ENCODE data around the gene C2orf49. TPM values are rescaled to one million over a fixed set of nuclear protein-coding genes. Genes with fewer than 3 reads are reported as not detected.

C2orf49 gene
- total and polyA plus RNA-seq, 9 of the 15 experiments (the other 6 are each of a cell fraction or from before 2014, with no cell fraction given), result 17.9 to 38.2 (median 25.6) TPM

DNA sequence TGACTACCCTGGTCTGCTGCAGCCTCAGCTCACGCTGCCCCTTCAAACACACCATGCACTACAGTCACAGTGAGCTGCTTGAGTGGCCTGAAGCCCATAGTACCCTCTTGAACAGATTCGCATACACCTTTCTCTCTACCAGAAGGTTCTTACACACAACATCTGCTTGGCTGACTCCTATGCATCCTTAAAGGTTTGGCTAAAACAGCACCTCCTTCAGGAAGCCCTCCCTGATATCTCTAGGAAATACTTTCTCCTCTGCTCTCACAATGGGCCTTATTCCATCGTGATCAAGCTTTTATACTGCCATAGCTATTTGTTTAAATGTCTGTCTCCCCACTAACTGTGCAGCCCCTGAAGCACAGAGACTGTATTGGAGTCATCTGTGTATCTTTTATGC, 39.3 kb upstream of the C2orf49 start:
- CTCF ChIA-PET (ENCODE audit: low intra/inter-chr PET ratio), result no interaction called here
- H3K79me2 ChIP-seq (ENCODE audit: control insufficient read depth, insufficient read depth, low read length), result peaks cover 21% of the 10 kb centered on the region
- intact Hi-C loops (cut with micrococcal nuclease), result loop anchor here (5.0 kb wide), 1 partner anchor 61 kb away; no protein-coding TSS in a partner anchor

More for the DNA sequence above, 39.3 kb upstream of the C2orf49 start:
- H3K4me3 ChIP-seq, result no peak overlapping the region
- no peak for FAIRE-seq
- POLR2A ChIA-PET, result interaction anchor here (1.3 kb wide), 1 partner anchor 12 kb away, joined by 5 read pairs; no protein-coding TSS in a partner anchor
- no peak overlapping the region for H3K4me2 ChIP-seq (ENCODE audit: insufficient read depth, low read length)
- no peak overlapping the region for H2AFZ ChIP-seq (ENCODE audit: low read depth, low read length)
- H3K36me3 ChIP-seq (ENCODE audit: control insufficient read depth, insufficient read depth, low read length), result peaks cover 47% of the 10 kb centered on the region
- H3K27me3 ChIP-seq (ENCODE audit: control insufficient read depth in 2 of 2, insufficient read depth in 2 of 2, low read length in 2 of 2), result no peaks in the 10 kb centered on the region
- BruUV-seq (replicated peaks), result no TSS peak
- ATAC-seq, result no peak
- in situ Hi-C loops (cut with MboI), result no loop called here
- H3K9me1 ChIP-seq (ENCODE audit: control insufficient read depth, insufficient read depth, low read length), result no peaks in the 10 kb centered on the region
- DNase-seq (ENCODE audit: extremely low read depth in 1 of 4, low spot score in 3 of 4), result no peak
- H3K9me3 ChIP-seq (replicated peaks; ENCODE audit: control insufficient read depth, insufficient read depth, low read depth, low read length), result no peaks in the 10 kb centered on the region
- H3K9ac ChIP-seq (ENCODE audit: insufficient read depth in 1 of 2, low read depth in 2 of 2, low read length in 2 of 2), result no peak overlapping the region
- no peak for TF ChIP-seq LEF1 (IDR thresholded peaks at IDR 0.05)
- TF ChIP-seq ELF2 (CRISPR knock-in tag; IDR thresholded peaks at IDR 0.05), result no peak
- TF ChIP-seq ZBTB17 (CRISPR knock-in tag; IDR thresholded peaks at IDR 0.05), result no peak
- no peak for TF ChIP-seq PML (IDR thresholded peaks at IDR 0.05; ENCODE audit: low read length)
- TF ChIP-seq ZFP36 (IDR thresholded peaks at IDR 0.05; ENCODE audit: low read depth, low read length, partially characterized antibody), result peak; percentile 95
- no peak for TF ChIP-seq TCF7L2 (IDR thresholded peaks at IDR 0.05; ENCODE audit: low read depth, low read length)
- TF ChIP-seq ZNF311 (CRISPR knock-in tag; IDR thresholded peaks at IDR 0.05), result no peak
- TF ChIP-seq, protein P1, sequence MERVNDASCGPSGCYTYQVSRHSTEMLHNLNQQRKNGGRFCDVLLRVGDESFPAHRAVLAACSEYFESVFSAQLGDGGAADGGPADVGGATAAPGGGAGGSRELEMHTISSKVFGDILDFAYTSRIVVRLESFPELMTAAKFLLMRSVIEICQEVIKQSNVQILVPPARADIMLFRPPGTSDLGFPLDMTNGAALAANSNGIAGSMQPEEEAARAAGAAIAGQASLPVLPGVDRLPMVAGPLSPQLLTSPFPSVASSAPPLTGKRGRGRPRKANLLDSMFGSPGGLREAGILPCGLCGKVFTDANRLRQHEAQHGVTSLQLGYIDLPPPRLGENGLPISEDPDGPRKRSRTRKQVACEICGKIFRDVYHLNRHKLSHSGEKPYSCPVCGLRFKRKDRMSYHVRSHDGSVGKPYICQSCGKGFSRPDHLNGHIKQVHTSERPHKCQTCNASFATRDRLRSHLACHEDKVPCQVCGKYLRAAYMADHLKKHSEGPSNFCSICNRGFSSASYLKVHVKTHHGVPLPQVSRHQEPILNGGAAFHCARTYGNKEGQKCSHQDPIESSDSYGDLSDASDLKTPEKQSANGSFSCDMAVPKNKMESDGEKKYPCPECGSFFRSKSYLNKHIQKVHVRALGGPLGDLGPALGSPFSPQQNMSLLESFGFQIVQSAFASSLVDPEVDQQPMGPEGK (CRISPR knock-in tag; IDR thresholded peaks at IDR 0.05; ENCODE audit: borderline replicate concordance), result no peak
- TF ChIP-seq RBM25 (IDR thresholded peaks at IDR 0.05; ENCODE audit: low read depth, low read length, severe bottlenecking), result peak; percentile 63
- H4K20me1 ChIP-seq (replicated peaks; ENCODE audit: control insufficient read depth, insufficient read depth, low read length), result no peaks in the 10 kb centered on the region; the same call in 1 of the 2 replicates
- H3K4me1 ChIP-seq (replicated peaks in 1 of 2; ENCODE audit: control insufficient read depth in 2 of 2, insufficient read depth in 2 of 2, low read length in 2 of 2), result no peaks in the 10 kb centered on the region
- H3K27ac ChIP-seq (ENCODE audit: extremely low read depth, low read depth, low read length), result no peak overlapping the region
- 94% methylated on average over 3 of the region's 3 CpGs for WGBS (ENCODE audit: insufficient coverage, low coverage, missing lambda C conversion rate)

Measured in K562 (cell line).